Astrocyte (in vitro differentiated cells and primary cell): ENCODE results near the gene AFF3. TPM values are rescaled to one million over a fixed set of nuclear protein-coding genes. Genes with fewer than 3 reads are reported as not detected.

Source experiments
- DNase-seq: peaks from one replicate; pipeline ENCODE4 v3.0.0-alpha.2; 2010; ENCODE audit warnings: low read depth
- FAIRE-seq: peaks from 2 replicates; lab custom pipeline; 2011; peaks lifted over from hg19 to GRCh38; lab: Jason Lieb, UNC
- H2AFZ ChIP-seq: 2 replicates; pipeline ENCODE4 v1.6.0; 2012; ENCODE audit warnings: low read depth, low read length, inconsistent platforms
- H3K27ac ChIP-seq: 2 replicates; pipeline ENCODE4 v1.5.1; 2011; ENCODE audit warnings: low read depth, low read length, inconsistent platforms
- H3K27me3 ChIP-seq: 2 replicates; pipeline ENCODE4 v1.6.0; 2011; ENCODE audit warnings: low read length, inconsistent platforms; ENCODE audit not compliant: insufficient read depth
- H3K36me3 ChIP-seq: 2 replicates; pipeline ENCODE4 v1.5.1; 2011; ENCODE audit warnings: low read length, inconsistent platforms; ENCODE audit not compliant: insufficient read depth
- H3K4me1 ChIP-seq: 2 replicates; pipeline ENCODE4 v1.5.1; 2011; ENCODE audit warnings: low read length, inconsistent platforms; ENCODE audit not compliant: insufficient read depth
- H3K4me2 ChIP-seq: 2 replicates; pipeline ENCODE4 v1.6.0; 2012; ENCODE audit warnings: low read length, inconsistent platforms
- H3K4me3 ChIP-seq: 2 replicates; pipeline ENCODE4 v1.5.1; 2011; ENCODE audit warnings: low read depth, mild to moderate bottlenecking, low read length, inconsistent platforms; ENCODE audit not compliant: insufficient read depth
- H3K79me2 ChIP-seq: 2 replicates; pipeline ENCODE4 v1.6.0; 2012; ENCODE audit warnings: mild to moderate bottlenecking, low read length, inconsistent platforms; ENCODE audit not compliant: insufficient read depth
- H3K9ac ChIP-seq: 2 replicates; pipeline ENCODE4 v1.6.0; 2012; ENCODE audit warnings: mild to moderate bottlenecking, low read length, inconsistent platforms
- H3K9me3 ChIP-seq: 2 replicates; pipeline ENCODE4 v1.5.1; 2012; ENCODE audit warnings: low read depth, mild to moderate bottlenecking, low read length, inconsistent platforms; ENCODE audit not compliant: insufficient read depth
- H4K20me1 ChIP-seq: 2 replicates; pipeline ENCODE4 v1.6.0; 2012; ENCODE audit warnings: low read length, inconsistent platforms; ENCODE audit not compliant: insufficient read depth
- H3K27ac Mint-ChIP-seq: one replicate; pipeline ENCODE4 v1.8.0; 2021; ENCODE audit warnings: mild to moderate bottlenecking, mixed read lengths; ENCODE audit not compliant: unreplicated experiment
- H3K27me3 Mint-ChIP-seq: one replicate; pipeline ENCODE4 v1.8.0; 2021; ENCODE audit warnings: low read depth, mixed read lengths; ENCODE audit not compliant: unreplicated experiment
- H3K36me3 Mint-ChIP-seq: one replicate; pipeline ENCODE4 v1.8.0; 2021; ENCODE audit warnings: low read depth, mixed read lengths; ENCODE audit not compliant: unreplicated experiment
- H3K4me1 Mint-ChIP-seq: one replicate; pipeline ENCODE4 v1.8.0; 2021; ENCODE audit warnings: low read depth, mixed read lengths; ENCODE audit not compliant: unreplicated experiment
- H3K4me3 Mint-ChIP-seq: one replicate; pipeline ENCODE4 v1.8.0; 2021; ENCODE audit warnings: mild to moderate bottlenecking, moderate library complexity, mixed read lengths; ENCODE audit not compliant: unreplicated experiment
- H3K9me3 Mint-ChIP-seq: one replicate; pipeline ENCODE4 v1.8.0; 2021; ENCODE audit warnings: mild to moderate bottlenecking, mixed read lengths; ENCODE audit not compliant: unreplicated experiment
- CTCF ChIP-seq: IDR thresholded peaks from 2 replicates; pipeline ENCODE4 v1.5.1; 2011; ENCODE audit warnings: low read depth, mild to moderate bottlenecking, inconsistent platforms, low read length, moderate library complexity; ENCODE audit not compliant: insufficient read depth
- EZH2 ChIP-seq: IDR thresholded peaks from 2 replicates; pipeline ENCODE4 v1.6.1; 2012; ENCODE audit warnings: mild to moderate bottlenecking, low read length, inconsistent platforms; ENCODE audit not compliant: insufficient read depth
- total RNA-seq: library from RNA; stranded (reverse); gene quantifications from 2 replicates; pipeline ENCODE4 v1.2.1, GENCODE V29; 2021

AFF3 gene
- total RNA-seq, 1 donor from 2014 or later: 14.7 TPM

- DNase-seq: no peak
- no peaks in the 10 kb centered on the region for H3K27me3 ChIP-seq
- no peaks in the 10 kb centered on the region for H3K9me3 ChIP-seq
- no peak overlapping the region for H3K4me3 ChIP-seq
- no peaks in the 10 kb centered on the region for H3K4me1 ChIP-seq
- peaks cover 6% of the 10 kb centered on the region for H3K27me3 Mint-ChIP-seq
- H3K4me3 Mint-ChIP-seq: no peak overlapping the region
- no peak for TF ChIP-seq EZH2
- no peak for TF ChIP-seq CTCF
- H4K20me1 ChIP-seq: no peaks in the 10 kb centered on the region
- peaks cover 2% of the 10 kb centered on the region for H3K9me3 Mint-ChIP-seq
- no peaks in the 10 kb centered on the region for H3K36me3 ChIP-seq
- no peak overlapping the region for H3K27ac ChIP-seq
- H3K27ac Mint-ChIP-seq: no peak overlapping the region
- no peak overlapping the region for H3K9ac ChIP-seq
- H3K79me2 ChIP-seq: peaks cover 2% of the 10 kb centered on the region
- peaks cover 15% of the 10 kb centered on the region for H3K4me1 Mint-ChIP-seq
- no peak overlapping the region for H3K4me2 ChIP-seq
- H3K36me3 Mint-ChIP-seq: peaks cover 2% of the 10 kb centered on the region
- H2AFZ ChIP-seq: no peak overlapping the region
- FAIRE-seq: no peak
These were observed 64.9 kb downstream of the AFF3 start for GRCh38 chr2:100077456-100077855.

GRCh38 chr2:100075532-100075931, 66.9 kb downstream of the AFF3 start:
- DNase-seq: no peak
- Histone ChIP-seq H3K27ac (no peak overlapping the region), H3K4me1 (no peaks in the 10 kb centered on the region), H2AFZ (no peak overlapping the region), H3K27me3 (no peaks in the 10 kb centered on the region), H3K4me2 (no peak overlapping the region), H3K9me3 (no peaks in the 10 kb centered on the region), H3K36me3 (no peaks in the 10 kb centered on the region), H3K79me2 (no peaks in the 10 kb centered on the region), H3K9ac (no peak overlapping the region), H3K4me3 (no peak overlapping the region), H4K20me1 (no peaks in the 10 kb centered on the region)
- H3K9me3 Mint-ChIP-seq: peaks cover 2% of the 10 kb centered on the region
- no peak for TF ChIP-seq EZH2
- no peak for TF ChIP-seq CTCF
- H3K36me3 Mint-ChIP-seq: peaks cover 5% of the 10 kb centered on the region
- H3K27ac Mint-ChIP-seq: no peak overlapping the region
- H3K4me1 Mint-ChIP-seq: peaks cover 4% of the 10 kb centered on the region
- no peak for FAIRE-seq
- H3K4me3 Mint-ChIP-seq: no peak overlapping the region
- H3K27me3 Mint-ChIP-seq: peaks cover 6% of the 10 kb centered on the region

- Histone ChIP-seq H3K36me3 (no peaks in the 10 kb centered on the region), H4K20me1 (peaks cover 4% of the 10 kb centered on the region), H2AFZ (no peak overlapping the region), H3K79me2 (no peaks in the 10 kb centered on the region), H3K4me2 (no peak overlapping the region), H3K4me1 (no peaks in the 10 kb centered on the region), H3K27ac (no peak overlapping the region), H3K9ac (no peak overlapping the region), H3K27me3 (no peaks in the 10 kb centered on the region), H3K9me3 (no peaks in the 10 kb centered on the region), H3K4me3 (no peak overlapping the region)
- FAIRE-seq (no peak), DNase-seq (no peak)
- Mint-ChIP-seq H3K4me1 (peaks cover 3% of the 10 kb centered on the region), H3K27ac (no peak overlapping the region), H3K27me3 (peaks cover 6% of the 10 kb centered on the region), H3K36me3 (peaks cover 5% of the 10 kb centered on the region), H3K4me3 (no peak overlapping the region), H3K9me3 (peaks cover 2% of the 10 kb centered on the region)
- no peak for TF ChIP-seq CTCF
- no peak for TF ChIP-seq EZH2
These were observed 69.3 kb downstream of the AFF3 start for GRCh38 chr2:100073110-100073509.
